GM12872 (cell line): ENCODE results near the gene PAPPA.

Experiments
- CTCF ChIP-seq: IDR thresholded peaks from 3 replicates; pipeline ENCODE4 v1.5.1; 2011; ENCODE audit warnings: low read depth, mild to moderate bottlenecking, low read length, moderate library complexity; ENCODE audit not compliant: insufficient read depth

The PAPPA gene

GRCh38 chr9:116332090-116332489 is 178.5 kb downstream of the PAPPA start:
- TF ChIP-seq CTCF: no peak

GRCh38 chr9:116333254-116333653 is 179.7 kb downstream of the PAPPA start:
- no peak for TF ChIP-seq CTCF

GRCh38 chr9:116334546-116335150 is 181.1 kb downstream of the PAPPA start:
- TF ChIP-seq CTCF: no peak

- TF ChIP-seq CTCF: no peak
These were observed 181.8 kb downstream of the PAPPA start for GRCh38 chr9:116335392-116335791.

GRCh38 chr9:116336133-116336862 is 182.7 kb downstream of the PAPPA start:
- no peak for TF ChIP-seq CTCF

GRCh38 chr9:116337015-116337414 is 183.4 kb downstream of the PAPPA start:
- TF ChIP-seq CTCF: no peak

- no peak for TF ChIP-seq CTCF
These were observed 186.7 kb downstream of the PAPPA start for GRCh38 chr9:116340270-116340669.
